Endothelial cell of umbilical vein (primary cell): ENCODE results near the gene NAT10.
"Not testable (repeated sequence)": the region's sequence is repeated elsewhere in the genome, so short reads cannot be mapped to it uniquely, and the experiment has no call there.

Experiments
- TF ChIP-seq, protein P1 (sequence below): IDR thresholded peaks from 2 replicates; pipeline ENCODE4 v1.6.1; 2011; ENCODE audit not compliant: insufficient read depth, insufficient read length
- TF ChIP-seq, protein P2 (sequence below), 2 donors: IDR thresholded peaks; 1 replicate in 1 of 2; 2 replicates in 1 of 2; pipeline ENCODE4 v1.5.1; 2011; ENCODE audit warnings: low read length in 2 of 2, mild to moderate bottlenecking in 2 of 2, moderate library complexity in 2 of 2, control low read depth in 1 of 2, inconsistent platforms in 1 of 2, low read depth in 1 of 2; ENCODE audit not compliant: insufficient read depth in 1 of 2; ENCODE audit errors: extremely low read depth in 1 of 2

DNA sequence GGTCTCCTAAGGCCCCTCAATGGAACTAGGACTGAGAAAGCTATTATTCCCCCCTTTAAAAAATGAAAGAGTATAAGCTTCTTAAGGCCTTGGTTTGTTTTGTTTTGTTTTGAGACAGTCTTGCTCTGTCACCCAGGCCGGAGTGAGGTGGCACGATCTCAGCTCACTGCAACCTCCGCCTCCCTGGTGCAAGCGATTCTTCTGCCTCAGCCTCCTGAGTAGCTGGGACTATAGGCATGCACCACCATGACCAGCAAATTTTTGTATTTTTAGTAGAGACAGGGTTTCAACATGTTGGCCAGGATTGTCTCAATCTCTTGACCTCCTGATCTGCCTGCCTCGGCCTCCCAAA is 75.4 kb downstream of the NAT10 start:
- TF ChIP-seq, protein P1, sequence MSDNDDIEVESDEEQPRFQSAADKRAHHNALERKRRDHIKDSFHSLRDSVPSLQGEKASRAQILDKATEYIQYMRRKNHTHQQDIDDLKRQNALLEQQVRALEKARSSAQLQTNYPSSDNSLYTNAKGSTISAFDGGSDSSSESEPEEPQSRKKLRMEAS, result not testable (repeated sequence)
- TF ChIP-seq, protein P2, sequence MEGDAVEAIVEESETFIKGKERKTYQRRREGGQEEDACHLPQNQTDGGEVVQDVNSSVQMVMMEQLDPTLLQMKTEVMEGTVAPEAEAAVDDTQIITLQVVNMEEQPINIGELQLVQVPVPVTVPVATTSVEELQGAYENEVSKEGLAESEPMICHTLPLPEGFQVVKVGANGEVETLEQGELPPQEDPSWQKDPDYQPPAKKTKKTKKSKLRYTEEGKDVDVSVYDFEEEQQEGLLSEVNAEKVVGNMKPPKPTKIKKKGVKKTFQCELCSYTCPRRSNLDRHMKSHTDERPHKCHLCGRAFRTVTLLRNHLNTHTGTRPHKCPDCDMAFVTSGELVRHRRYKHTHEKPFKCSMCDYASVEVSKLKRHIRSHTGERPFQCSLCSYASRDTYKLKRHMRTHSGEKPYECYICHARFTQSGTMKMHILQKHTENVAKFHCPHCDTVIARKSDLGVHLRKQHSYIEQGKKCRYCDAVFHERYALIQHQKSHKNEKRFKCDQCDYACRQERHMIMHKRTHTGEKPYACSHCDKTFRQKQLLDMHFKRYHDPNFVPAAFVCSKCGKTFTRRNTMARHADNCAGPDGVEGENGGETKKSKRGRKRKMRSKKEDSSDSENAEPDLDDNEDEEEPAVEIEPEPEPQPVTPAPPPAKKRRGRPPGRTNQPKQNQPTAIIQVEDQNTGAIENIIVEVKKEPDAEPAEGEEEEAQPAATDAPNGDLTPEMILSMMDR (IDR thresholded peaks at IDR 0.05; ENCODE audit: extremely low read depth in 1 of 2, insufficient read depth in 1 of 2, low read depth in 1 of 2, low read length in 2 of 2), result not testable (repeated sequence)
